GM19452 (cell line): Measurements from ENCODE around the gene KRTAP4-5.
"Not testable (repeated sequence)": the region's sequence is repeated elsewhere in the genome, so short reads cannot be mapped to it uniquely, and the experiment has no call there.

Experiments
- ATAC-seq: cut with Tn5 transposase; IDR thresholded peaks from one replicate; pipeline ENCODE4 v1.9.1; 2021; ENCODE audit not compliant: unreplicated experiment

KRTAP4-5 gene

GRCh38 chr17:41147531-41148204 is 2.0 kb downstream of the KRTAP4-5 start:
- no peak for ATAC-seq

DNA sequence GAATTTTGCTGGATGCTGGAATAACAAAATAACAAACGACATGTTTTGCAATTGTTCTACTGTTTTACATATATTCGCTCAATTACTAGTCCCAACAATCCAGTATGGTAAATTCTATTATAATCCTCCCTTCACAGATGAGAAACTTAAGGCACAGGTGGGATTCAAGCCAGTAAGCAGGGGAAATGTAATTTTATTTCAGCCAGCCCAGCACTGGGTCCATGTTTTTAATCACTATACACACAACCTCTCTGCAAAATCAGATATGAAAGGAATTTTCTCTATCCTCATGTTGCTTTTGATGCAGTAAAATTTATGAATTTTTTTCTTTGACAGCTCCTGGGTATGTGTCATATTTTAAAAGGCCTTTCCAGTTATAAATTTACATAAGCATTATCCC is 4.4 kb downstream of the KRTAP4-5 start:
- ATAC-seq, result no peak

DNA sequence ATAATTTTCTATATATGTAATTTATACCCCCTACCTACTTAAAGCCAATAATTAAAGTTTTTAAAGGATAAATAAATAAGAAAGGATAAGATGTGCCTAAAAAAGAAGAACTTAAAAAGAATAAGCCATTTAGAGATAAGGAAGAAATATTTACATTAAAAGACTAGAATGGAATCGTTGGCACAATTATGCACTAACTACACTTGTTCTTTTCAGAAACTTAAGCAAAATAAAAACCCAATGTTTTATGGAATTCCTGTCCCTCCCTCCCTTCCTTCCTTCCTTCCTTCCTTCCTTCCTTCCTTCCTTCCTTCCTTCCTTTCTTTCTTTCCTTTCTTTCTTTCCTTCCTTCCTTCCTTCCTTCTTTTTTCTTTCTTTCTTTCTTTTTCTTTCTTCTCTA is 4.8 kb downstream of the KRTAP4-5 start:
- ATAC-seq, result no peak

GRCh38 chr17:41141361-41141760 is 8.3 kb downstream of the KRTAP4-5 start:
- ATAC-seq, result no peak

DNA sequence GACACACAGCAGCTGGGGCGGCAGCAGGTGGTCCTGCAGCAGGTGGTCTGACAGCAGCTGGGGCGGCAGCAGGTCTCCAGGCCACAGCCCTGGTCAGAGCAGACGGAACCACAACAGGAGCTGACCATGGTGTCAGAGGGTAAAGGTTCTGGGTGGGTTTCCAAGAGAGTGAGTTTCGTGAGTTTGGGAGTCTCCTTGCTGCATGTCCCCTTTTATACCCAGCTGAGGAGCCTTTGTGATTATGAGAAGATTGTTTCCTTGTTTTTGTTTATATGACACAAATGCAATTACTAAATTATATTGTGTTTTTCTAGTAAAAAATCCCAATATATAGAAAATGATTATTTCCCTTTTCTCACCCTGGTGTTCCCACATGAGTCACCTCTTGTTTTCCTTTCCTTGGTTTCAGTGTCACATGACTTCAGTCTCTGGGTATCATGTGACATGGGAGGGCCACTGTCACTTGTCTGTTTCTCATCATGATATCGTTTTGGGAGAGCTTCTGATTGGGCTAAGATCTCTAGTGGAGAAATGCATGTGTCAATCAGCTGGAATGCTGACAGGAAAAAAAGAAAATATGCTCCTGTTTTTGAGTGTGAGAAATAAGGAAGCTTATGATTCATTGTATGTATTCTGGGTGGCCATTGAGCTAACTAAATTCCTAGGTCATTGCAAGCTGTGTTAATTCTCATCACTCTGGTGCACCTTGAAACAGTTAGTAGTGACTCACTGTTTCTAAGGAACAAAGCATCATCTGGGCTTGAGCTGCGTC is 9.1 kb downstream of the KRTAP4-5 start, which contains the start of gene KRTAP4-6:
Gene KRTAP4-6 (minus strand): TSS at position 185 of the 772 bp plus-strand sequence. CDS start 57 bp downstream, at position 128.
- no peak for ATAC-seq

DNA sequence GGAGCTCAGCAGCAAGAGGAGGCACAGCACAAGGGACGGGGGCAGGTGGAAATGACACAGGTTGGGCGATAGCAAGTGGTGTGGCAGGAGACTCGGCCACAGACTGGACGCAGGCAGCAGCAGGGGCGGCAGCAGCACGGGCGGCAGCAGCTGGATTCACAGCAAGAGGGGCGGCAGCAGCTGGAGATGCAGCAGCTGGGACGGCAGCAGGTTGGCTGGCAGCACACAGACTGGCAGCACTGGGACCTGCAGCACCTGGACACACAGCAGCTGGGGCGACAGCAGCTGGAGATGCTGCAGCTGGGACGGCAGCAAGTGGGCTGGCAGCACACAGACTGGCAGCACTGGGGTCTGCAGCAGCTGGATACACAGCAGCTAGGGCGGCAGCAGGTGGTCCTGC is 9.8 kb downstream of the KRTAP4-5 start:
- ATAC-seq, result not testable (repeated sequence)

DNA sequence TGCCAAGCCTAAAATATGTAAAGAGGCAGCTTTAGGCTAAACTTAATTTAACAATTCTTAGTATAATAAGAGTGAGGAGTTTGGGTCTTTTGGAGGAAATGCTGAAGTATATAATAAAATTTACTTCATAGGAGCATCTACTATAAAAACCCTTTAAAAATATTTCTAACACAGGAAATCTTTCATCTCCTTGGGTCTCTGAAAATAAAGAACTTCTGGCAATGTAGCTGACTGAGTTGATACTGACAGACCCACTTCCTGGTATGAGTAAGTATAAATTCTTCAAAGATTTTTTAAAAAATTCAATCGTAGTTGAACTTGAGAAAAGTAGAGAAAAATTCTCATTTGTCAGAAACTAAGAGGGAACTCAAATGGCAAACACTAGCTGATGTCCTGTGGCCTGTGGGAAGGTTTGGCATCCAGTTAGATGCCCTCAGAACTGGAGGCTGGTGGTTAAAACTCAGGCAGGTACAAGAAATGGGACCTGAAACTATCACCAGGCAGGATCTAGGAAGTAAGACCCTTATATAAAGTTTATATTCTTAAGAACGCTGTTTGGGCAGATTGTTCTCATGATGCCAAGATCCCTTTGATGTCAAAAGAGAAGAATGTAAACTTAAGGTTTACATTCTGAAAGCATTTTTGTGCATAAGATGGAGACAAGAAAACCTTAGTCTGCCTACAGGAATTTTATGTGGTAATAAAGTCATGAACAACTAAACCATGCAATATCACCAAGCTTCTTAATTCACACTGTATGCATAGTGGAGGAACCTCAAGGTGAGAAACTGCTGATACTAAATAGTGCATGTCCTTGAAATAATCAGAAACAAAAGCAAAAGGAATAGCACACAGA is 15.5 kb downstream of the KRTAP4-5 start:
- no peak for ATAC-seq

DNA sequence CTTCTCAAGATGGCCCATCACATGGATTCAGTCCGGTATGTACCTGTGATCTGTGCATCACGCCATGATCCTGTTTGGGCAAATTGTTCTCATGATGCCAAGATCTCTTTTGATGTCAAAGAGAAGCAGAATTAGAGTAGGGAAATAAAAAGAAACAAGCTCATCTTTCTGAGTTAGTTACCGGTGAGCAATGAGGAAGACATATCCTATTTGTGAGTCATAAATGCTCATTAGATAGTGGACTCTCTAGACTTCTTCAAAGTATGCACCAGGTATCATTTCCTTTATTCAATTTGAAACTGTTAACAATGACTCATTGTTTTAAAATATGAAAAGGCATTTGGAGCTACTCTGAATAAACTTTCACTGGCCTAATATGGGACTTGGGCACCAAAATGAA is 17.6 kb downstream of the KRTAP4-5 start:
- no peak for ATAC-seq

- ATAC-seq, result no peak
Measured at GRCh38 chr17:41127371-41127770, 22.3 kb downstream of the KRTAP4-5 start.

GRCh38 chr17:41126412-41126811 is 23.2 kb downstream of the KRTAP4-5 start:
- ATAC-seq, result no peak

GRCh38 chr17:41125064-41125463 is 24.6 kb downstream of the KRTAP4-5 start:
- ATAC-seq, result no peak

GRCh38 chr17:41123991-41124371 is 25.6 kb downstream of the KRTAP4-5 start, which contains the start of gene KRTAP4-12:
KRTAP4-12 (minus strand) TSS chr17:41124182; CDS start chr17:41124122, 60 bp downstream.
- ATAC-seq, result not testable (repeated sequence)

- not testable (repeated sequence) for ATAC-seq
Measured at GRCh38 chr17:41123292-41123990, 26.2 kb downstream of the KRTAP4-5 start.

GRCh38 chr17:41121742-41122141 is 27.9 kb downstream of the KRTAP4-5 start:
- ATAC-seq, result no peak

- not testable (repeated sequence) for ATAC-seq
Measured at GRCh38 chr17:41119696-41120690, 29.6 kb downstream of the KRTAP4-5 start.

DNA sequence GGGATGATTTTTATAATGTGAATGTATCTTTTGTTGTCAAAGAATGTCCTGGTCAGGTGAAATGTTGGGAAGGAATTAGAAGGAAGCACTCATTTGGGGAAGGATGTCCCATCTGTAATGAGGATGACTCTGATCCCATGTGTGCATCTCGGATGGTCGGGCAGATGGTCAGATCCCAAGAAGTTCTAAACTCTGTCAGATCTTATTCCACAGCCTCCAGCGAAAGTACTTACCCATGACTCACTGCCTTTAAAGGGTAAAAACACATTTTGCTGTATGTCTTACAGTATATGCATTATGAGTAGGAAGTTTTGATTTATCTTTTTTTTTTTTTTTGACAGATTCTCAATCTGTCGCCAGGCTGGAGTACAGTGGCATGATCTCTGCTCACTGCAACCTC is 30.9 kb downstream of the KRTAP4-5 start:
- ATAC-seq, result no peak

DNA sequence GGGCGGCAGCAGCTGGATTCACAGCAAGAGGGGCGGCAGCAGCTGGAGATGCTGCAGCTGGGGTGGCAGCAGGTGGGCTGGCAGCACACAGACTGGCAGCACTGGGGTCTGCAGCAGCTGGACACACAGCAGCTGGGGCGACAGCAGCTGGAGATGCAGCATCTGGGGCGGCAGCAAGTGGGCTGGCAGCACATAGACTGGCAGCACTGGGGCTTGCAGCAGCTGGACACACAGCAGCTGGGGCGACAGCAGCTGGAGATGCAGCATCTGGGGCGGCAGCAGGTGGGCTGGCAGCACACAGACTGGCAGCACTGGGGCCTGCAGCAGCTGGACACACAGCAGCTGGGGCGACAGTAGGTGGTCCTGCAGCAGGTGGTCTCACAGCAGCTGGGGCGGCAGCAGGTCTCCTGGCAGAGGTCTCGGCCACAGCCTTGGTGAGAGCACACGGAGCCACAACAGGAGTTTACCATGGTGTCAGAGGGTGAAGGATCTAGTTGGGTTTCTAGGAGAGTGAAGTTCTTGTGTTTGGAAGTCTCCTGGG is 31.7 kb downstream of the KRTAP4-5 start, which contains the start of gene KRTAP4-11:
Gene KRTAP4-11 (minus strand): TSS at position 528 of the 541 bp plus-strand sequence. CDS start 58 bp downstream, at position 470.
- not testable (repeated sequence) for ATAC-seq

GRCh38 chr17:41116297-41116696 is 33.3 kb downstream of the KRTAP4-5 start:
- ATAC-seq, result no peak
